Ishikawa (cell line): ENCODE data around the gene KIFC3.

ENCODE experiments used
- CEBPB ChIP-seq: IDR thresholded peaks from 2 replicates; pipeline ENCODE4 v1.6.1; 2012
- CREB1 ChIP-seq: IDR thresholded peaks from 2 replicates; pipeline ENCODE4 v1.6.1; 2012; ENCODE audit warnings: low read depth
- EGR1 ChIP-seq: IDR thresholded peaks from 2 replicates; pipeline ENCODE4 v1.6.1; 2012
- EP300 ChIP-seq: IDR thresholded peaks from 2 replicates; pipeline ENCODE4 v1.6.1; 2012; ENCODE audit warnings: borderline replicate concordance
- FOXM1 ChIP-seq: IDR thresholded peaks from 2 replicates; pipeline ENCODE4 v1.6.1; 2012; ENCODE audit warnings: low read depth, borderline replicate concordance
- MAX ChIP-seq: IDR thresholded peaks from 2 replicates; pipeline ENCODE4 v1.6.1; 2012
- NFIC ChIP-seq: IDR thresholded peaks from 2 replicates; pipeline ENCODE4 v1.6.1; 2012
- RAD21 ChIP-seq: IDR thresholded peaks from 2 replicates; pipeline ENCODE4 v1.6.1; 2012; ENCODE audit warnings: low read depth
- REST ChIP-seq: IDR thresholded peaks from 2 replicates; pipeline ENCODE4 v1.6.1; 2012; ENCODE audit warnings: low read depth, mild to moderate bottlenecking
- TAF1 ChIP-seq: IDR thresholded peaks from 2 replicates; pipeline ENCODE4 v1.6.1; 2012; ENCODE audit warnings: low read depth, mild to moderate bottlenecking
- TCF12 ChIP-seq: IDR thresholded peaks from 2 replicates; pipeline ENCODE4 v1.6.1; 2012; ENCODE audit warnings: low read depth
- TEAD4 ChIP-seq: IDR thresholded peaks from 2 replicates; pipeline ENCODE4 v1.6.1; 2012
- USF1 ChIP-seq: IDR thresholded peaks from 2 replicates; pipeline ENCODE4 v1.6.1; 2012
- YY1 ChIP-seq: IDR thresholded peaks from 2 replicates; pipeline ENCODE4 v1.6.1; 2012; ENCODE audit warnings: low read depth
- ZBTB7A ChIP-seq: IDR thresholded peaks from 2 replicates; pipeline ENCODE4 v1.6.1; 2012; ENCODE audit warnings: low read depth

The KIFC3 gene

GRCh38 chr16:57787519-57787905, 14.8 kb downstream of the KIFC3 start:
- TF ChIP-seq CEBPB (no peak), NFIC (no peak), TAF1 (no peak), EGR1 (no peak), TCF12 (no peak), ZBTB7A (no peak), RAD21 (no peak), TEAD4 (no peak), YY1 (no peak), REST (no peak), FOXM1 (no peak), USF1 (no peak), MAX (no peak), CREB1 (no peak)

DNA sequence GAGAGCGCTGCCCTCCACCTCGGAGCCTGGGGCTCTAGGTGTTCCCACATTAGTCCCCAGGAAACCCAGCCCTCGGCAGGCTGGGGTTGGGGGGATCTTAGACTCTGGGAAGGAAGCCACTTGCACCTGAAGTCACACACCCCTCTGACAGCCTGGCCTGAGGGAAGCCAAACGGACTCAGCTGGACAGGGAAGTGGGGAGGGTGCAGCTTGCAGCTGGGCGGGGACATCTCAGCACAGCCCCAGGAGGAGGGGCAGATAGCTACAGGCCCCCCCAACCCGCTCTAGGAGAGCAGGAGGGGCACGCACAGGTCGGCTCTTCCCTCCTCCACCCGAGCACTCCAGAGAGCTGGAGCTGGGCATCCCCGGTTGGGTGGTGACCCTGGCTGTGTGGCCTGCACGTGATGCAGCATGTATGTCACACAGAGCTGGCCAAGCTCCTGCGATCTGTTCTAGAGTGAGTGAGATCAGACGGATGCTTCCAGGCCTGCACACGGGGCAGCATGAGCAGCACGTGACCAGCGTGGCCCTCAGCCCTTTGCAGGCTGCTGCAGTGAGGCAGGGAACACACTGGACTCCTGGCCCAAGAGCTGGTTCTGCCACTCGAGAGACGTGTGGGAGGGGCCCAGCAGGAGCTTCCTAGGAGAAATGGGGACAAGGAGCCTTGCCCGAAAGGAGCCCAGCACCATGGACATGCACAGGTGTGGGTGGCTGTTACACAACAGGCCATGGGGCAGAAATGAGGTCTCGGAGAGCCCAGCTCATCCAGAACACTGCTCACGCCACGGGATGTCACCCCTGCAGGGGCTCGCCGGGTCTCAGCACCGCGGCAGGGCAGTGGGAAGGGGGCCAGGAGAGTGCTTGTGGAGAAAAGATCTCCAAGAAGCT, 15.4 kb downstream of the KIFC3 start:
- TF ChIP-seq MAX (no peak), EP300 (no peak), ZBTB7A (no peak), EGR1 (no peak), TCF12 (no peak), REST (no peak), TEAD4 (no peak), YY1 (no peak), NFIC (no peak), FOXM1 (no peak), CEBPB (no peak), USF1 (no peak), CREB1 (no peak), RAD21 (no peak), TAF1 (no peak)

DNA sequence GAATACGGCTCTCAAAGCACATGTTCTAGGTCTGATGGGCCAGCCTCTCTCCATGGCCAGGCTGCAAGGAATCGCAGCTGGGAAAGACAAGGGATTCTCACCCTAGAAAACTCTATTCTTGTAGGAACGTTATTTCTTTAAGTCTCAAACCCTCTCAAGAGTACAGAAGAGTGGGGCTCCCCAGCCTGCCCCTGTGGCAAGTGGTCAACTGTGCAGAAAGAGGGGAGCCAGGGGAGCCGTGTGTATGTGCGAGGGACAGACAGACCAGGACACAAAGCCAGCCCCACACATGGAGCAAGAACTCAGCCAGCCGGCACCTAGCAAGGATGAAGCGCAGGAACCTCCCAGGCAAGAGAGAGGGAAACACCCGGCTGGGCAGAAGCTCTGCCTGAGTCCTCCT, 16.4 kb downstream of the KIFC3 start:
- no peak for TF ChIP-seq CEBPB
- no peak for TF ChIP-seq FOXM1
- no peak for TF ChIP-seq RAD21
- no peak for TF ChIP-seq TCF12
- no peak for TF ChIP-seq USF1
- TF ChIP-seq NFIC = no peak
- TF ChIP-seq CREB1 = no peak
- TF ChIP-seq MAX = no peak
- TF ChIP-seq EGR1 = no peak
- no peak for TF ChIP-seq YY1
- TF ChIP-seq EP300 = no peak
- no peak for TF ChIP-seq REST
- TF ChIP-seq ZBTB7A = no peak
